H9 (cell line): Measurements from ENCODE around the gene GP1BB. TPM values are rescaled to one million over a fixed set of nuclear protein-coding genes. Genes with fewer than 3 reads are reported as not detected.
A peak's percentile ranks its signal among the peaks of the same experiment; 100 is the strongest.

Source experiments
- DNase-seq: peaks from one replicate; pipeline ENCODE4 v3.0.0-alpha.2; 2017
- H2AFZ ChIP-seq: one replicate; pipeline ENCODE4 v1.6.1; 2013; ENCODE audit warnings: mild to moderate bottlenecking, low read length, control low read depth, moderate library complexity
- H2AK5ac ChIP-seq: 2 replicates; pipeline ENCODE4 v1.6.1; 2013; ENCODE audit warnings: low read length, control low read depth, mixed read lengths; ENCODE audit not compliant: insufficient read length
- H2BK120ac ChIP-seq: one replicate; pipeline ENCODE4 v1.6.1; 2013; ENCODE audit warnings: low read depth, mild to moderate bottlenecking, low read length, control low read depth, inconsistent platforms; ENCODE audit not compliant: poor library complexity, severe bottlenecking
- H2BK12ac ChIP-seq: 2 replicates; pipeline ENCODE4 v1.6.1; 2013; ENCODE audit warnings: low read length, control low read depth, mixed read lengths, low read depth; ENCODE audit not compliant: insufficient read length
- H2BK15ac ChIP-seq: 2 replicates; pipeline ENCODE4 v1.6.1; 2013; ENCODE audit warnings: low read depth, low read length, control low read depth
- H2BK20ac ChIP-seq: one replicate; pipeline ENCODE4 v1.6.1; 2013; ENCODE audit warnings: low read depth, mild to moderate bottlenecking, low read length, control low read depth, inconsistent platforms; ENCODE audit not compliant: poor library complexity, severe bottlenecking
- H2BK5ac ChIP-seq: 2 replicates; pipeline ENCODE4 v1.6.1; 2013; ENCODE audit warnings: low read length, control low read depth, mixed read lengths; ENCODE audit not compliant: insufficient read length
- H3K14ac ChIP-seq: 2 replicates; pipeline ENCODE4 v1.6.1; 2013; ENCODE audit warnings: low read length, control low read depth; ENCODE audit not compliant: insufficient read depth
- H3K18ac ChIP-seq: 2 replicates; pipeline ENCODE4 v1.6.1; 2013; ENCODE audit warnings: low read depth, mild to moderate bottlenecking, mixed read lengths, low read length, control low read depth; ENCODE audit not compliant: insufficient read length
- H3K23ac ChIP-seq: 2 replicates; pipeline ENCODE4 v1.6.1; 2013; ENCODE audit warnings: low read length, control low read depth, mixed read lengths, low read depth; ENCODE audit not compliant: insufficient read length
- H3K23me2 ChIP-seq: 2 replicates; pipeline ENCODE4 v1.6.1; 2013; ENCODE audit warnings: low read depth, mild to moderate bottlenecking, mixed read lengths, low read length, control low read depth; ENCODE audit not compliant: insufficient read length, poor library complexity, severe bottlenecking
- H3K27ac ChIP-seq: 2 replicates; pipeline ENCODE4 v1.5.1; 2013; ENCODE audit warnings: low read length, control low read depth, mixed read lengths, low read depth; ENCODE audit not compliant: insufficient read length
- H3K27me3 ChIP-seq: 2 replicates; pipeline ENCODE4 v1.6.1; 2013; ENCODE audit warnings: low read length, control low read depth, inconsistent platforms; ENCODE audit not compliant: insufficient read depth
- H3K4ac ChIP-seq: 2 replicates; pipeline ENCODE4 v1.6.1; 2013; ENCODE audit warnings: low read depth, mild to moderate bottlenecking, control low read depth, inconsistent platforms, low read length, moderate library complexity
- H3K4me1 ChIP-seq: 2 replicates; pipeline ENCODE4 v1.6.1; 2013; ENCODE audit warnings: low read length, control low read depth, inconsistent platforms; ENCODE audit not compliant: insufficient read depth
- H3K4me2 ChIP-seq: 2 replicates; pipeline ENCODE4 v1.6.1; 2013; ENCODE audit warnings: low read length, control low read depth, mixed read lengths; ENCODE audit not compliant: insufficient read length, insufficient read depth
- H3K56ac ChIP-seq: 2 replicates; pipeline ENCODE4 v1.6.1; 2013; ENCODE audit warnings: low read depth, mild to moderate bottlenecking, mixed read lengths, low read length, control low read depth; ENCODE audit not compliant: insufficient read length
- H3K79me1 ChIP-seq: 2 replicates; pipeline ENCODE4 v1.6.1; 2013; ENCODE audit warnings: low read depth, mild to moderate bottlenecking, moderate library complexity, low read length, control low read depth, inconsistent platforms; ENCODE audit not compliant: insufficient read depth, poor library complexity, severe bottlenecking
- H3K79me2 ChIP-seq: 2 replicates; pipeline ENCODE4 v1.6.1; 2013; ENCODE audit warnings: low read length, control low read depth, inconsistent platforms; ENCODE audit not compliant: insufficient read depth
- H3K9ac ChIP-seq: 2 replicates; pipeline ENCODE4 v1.6.1; 2013; ENCODE audit warnings: low read length, control low read depth, mixed read lengths; ENCODE audit not compliant: insufficient read length; ENCODE audit errors: extremely low read depth
- H3K9me3 ChIP-seq: one replicate; pipeline ENCODE4 v1.6.1; 2013; ENCODE audit warnings: low read depth, low read length, inconsistent platforms; ENCODE audit not compliant: control insufficient read depth
- H3T11ph ChIP-seq: one replicate; pipeline ENCODE4 v1.6.1; 2013; ENCODE audit warnings: mild to moderate bottlenecking, low read length, control low read depth, inconsistent platforms
- H4K20me1 ChIP-seq: one replicate; pipeline ENCODE4 v1.6.1; 2013; ENCODE audit not compliant: control insufficient read depth, insufficient read length, insufficient read depth
- H4K5ac ChIP-seq: 2 replicates; pipeline ENCODE4 v1.6.1; 2013; ENCODE audit warnings: low read depth, mild to moderate bottlenecking, mixed read lengths, low read length, control low read depth; ENCODE audit not compliant: insufficient read length
- H4K8ac ChIP-seq: replicated peaks from 2 replicates; pipeline ENCODE4 v1.6.1; 2013; ENCODE audit warnings: low read length, control low read depth, mixed read lengths, low read depth; ENCODE audit not compliant: insufficient read length
- H4K91ac ChIP-seq: 2 replicates; pipeline ENCODE4 v1.6.1; 2013; ENCODE audit warnings: low read depth, mild to moderate bottlenecking, moderate library complexity, mixed read lengths, low read length, control low read depth; ENCODE audit not compliant: insufficient read length
- H3K27ac Mint-ChIP-seq, 3 experiments: 2 replicates in 2 of 3; 3 replicates in 1 of 3; pipeline ENCODE4 v1.8.0; 2020 to 2021; ENCODE audit warnings: mixed read lengths in 3 of 3, mild to moderate bottlenecking in 1 of 3, moderate library complexity in 1 of 3
- H3K27me3 Mint-ChIP-seq: 2 replicates; pipeline ENCODE4 v1.8.0; 2021; ENCODE audit warnings: low read depth, mild to moderate bottlenecking, moderate library complexity, mixed read lengths
- H3K36me3 Mint-ChIP-seq, 3 experiments: 2 replicates in 2 of 3; 3 replicates in 1 of 3; pipeline ENCODE4 v1.8.0; 2020 to 2021; ENCODE audit warnings: low read depth in 3 of 3, mixed read lengths in 3 of 3; ENCODE audit not compliant: insufficient read depth in 1 of 3
- H3K4me1 Mint-ChIP-seq, 2 experiments: 2 replicates each; pipeline ENCODE4 v1.8.0; 2020; ENCODE audit warnings: mixed read lengths in 2 of 2
- H3K4me3 Mint-ChIP-seq, 2 experiments: 2 replicates in 1 of 2; 3 replicates in 1 of 2; pipeline ENCODE4 v1.8.0; 2020 to 2021; ENCODE audit warnings: mild to moderate bottlenecking in 2 of 2, mixed read lengths in 2 of 2, moderate library complexity in 1 of 2
- H3K9me3 Mint-ChIP-seq, 2 experiments: 2 replicates in 1 of 2; 3 replicates in 1 of 2; pipeline ENCODE4 v1.8.0; 2020; ENCODE audit warnings: mild to moderate bottlenecking in 2 of 2, mixed read lengths in 2 of 2, moderate library complexity in 1 of 2
- CTCF ChIP-seq: fragments of 200-600 bp; sonication (generic); conservative IDR thresholded peaks from 3 replicates; pipeline ENCODE4 v1.8.0; 2021; ENCODE audit warnings: antibody characterized with exemption, mild to moderate bottlenecking
- WGBS: extraction: QIAGEN DNeasy Blood & Tissue Kit; methylation state at CpG from one replicate; pipeline ENCODE4 v1.1.7; 2013; ENCODE audit warnings: missing lambda C conversion rate, low lambda C conversion rate, mixed read lengths; ENCODE audit not compliant: insufficient read length; ENCODE audit errors: extremely low coverage; 5-methylcytosine and 5-hydroxymethylcytosine counted together
- total RNA-seq: library from RNA; stranded (reverse); gene quantifications from 2 replicates; pipeline ENCODE4 v1.2.1, GENCODE V29; 2021

The GP1BB gene
- total RNA-seq, 1 experiment from 2014 or later = 3.4 TPM

GRCh38 chr22:19710020-19710768 lies 13.1 kb upstream of the GP1BB start:
- Histone ChIP-seq H3K79me2 (no peaks in the 10 kb centered on the region), H3K4me2 (no peak overlapping the region), H2BK20ac (no peak overlapping the region), H3K79me1 (no peaks in the 10 kb centered on the region), H2BK120ac (no peak overlapping the region), H3K27me3 (no peaks in the 10 kb centered on the region; the same call in 1 of the 2 replicates), H3K23ac (no peak overlapping the region), H3K9ac (no peak overlapping the region), H3K4ac (no peak overlapping the region), H4K91ac (no peak overlapping the region), H3K27ac (no peak overlapping the region), H3K4me1 (peaks cover under 1% of the 10 kb centered on the region; the same call in 1 of the 2 replicates), H4K5ac (no peak overlapping the region), H3T11ph (no peak overlapping the region), H3K56ac (no peak overlapping the region), H3K14ac (no peak overlapping the region), H3K18ac (no peak overlapping the region), H2AK5ac (no peak overlapping the region), H2AFZ (no peak overlapping the region), H2BK12ac (no peak overlapping the region), H4K20me1 (no peaks in the 10 kb centered on the region), H2BK5ac (no peak overlapping the region), H2BK15ac (no peak overlapping the region), H3K9me3 (no peaks in the 10 kb centered on the region), H3K23me2 (peaks cover 6% of the 10 kb centered on the region), H4K8ac (no peak overlapping the region)
- DNase-seq = peak; percentile 25
- Mint-ChIP-seq H3K36me3 (no peaks in the 10 kb centered on the region), H3K27ac (peak overlapping the region in 1 of 3 experiments; percentile 44; a peak in 1 of 7 replicates), H3K27me3 (peaks cover 69% of the 10 kb centered on the region), H3K9me3 (no peaks in the 10 kb centered on the region; a peak in 1 of 5 replicates), H3K4me3 (no peak overlapping the region), H3K4me1 (peaks cover 24 to 27% of the 10 kb centered on the region in 2 experiments)
- no CpG with 5 or more reads among the region's 19 CpGs for WGBS
- TF ChIP-seq CTCF = no peak
